Measurements from ENCODE around the gene PROCA1.
A peak's percentile ranks its signal among the peaks of the same experiment; 100 is the strongest.
"Not testable (repeated sequence)": the region's sequence is repeated elsewhere in the genome, so short reads cannot be mapped to it uniquely, and the experiment has no call there.

The PROCA1 gene

GRCh38 chr17:28725660-28726225, 14.1 kb upstream of the PROCA1 start:
- no peak for DNase-seq

DNA sequence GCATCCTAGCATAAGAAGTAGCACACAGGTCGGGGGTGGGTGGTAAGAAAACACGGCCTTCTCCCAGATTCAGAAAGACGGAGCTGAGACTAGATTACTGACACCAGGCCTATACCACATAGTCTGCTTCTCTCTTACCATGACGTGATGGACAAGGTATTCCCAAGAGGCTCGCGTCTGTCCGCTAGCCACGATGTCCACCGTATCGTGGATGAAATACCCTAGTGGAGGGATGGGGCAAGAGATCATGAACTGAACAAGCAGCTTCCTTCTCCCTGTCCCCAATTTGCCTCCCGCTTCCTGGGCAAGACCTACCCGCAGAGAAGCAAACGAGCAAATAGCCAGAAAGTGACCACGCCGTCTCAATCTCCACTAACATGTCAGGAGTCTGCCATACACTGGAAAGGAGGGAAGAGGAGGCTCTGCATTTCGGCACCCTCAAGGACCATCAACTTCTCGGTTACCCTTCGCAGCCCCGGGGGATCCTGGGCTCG, 13.5 kb upstream of the PROCA1 start:
- no peak for DNase-seq

DNA sequence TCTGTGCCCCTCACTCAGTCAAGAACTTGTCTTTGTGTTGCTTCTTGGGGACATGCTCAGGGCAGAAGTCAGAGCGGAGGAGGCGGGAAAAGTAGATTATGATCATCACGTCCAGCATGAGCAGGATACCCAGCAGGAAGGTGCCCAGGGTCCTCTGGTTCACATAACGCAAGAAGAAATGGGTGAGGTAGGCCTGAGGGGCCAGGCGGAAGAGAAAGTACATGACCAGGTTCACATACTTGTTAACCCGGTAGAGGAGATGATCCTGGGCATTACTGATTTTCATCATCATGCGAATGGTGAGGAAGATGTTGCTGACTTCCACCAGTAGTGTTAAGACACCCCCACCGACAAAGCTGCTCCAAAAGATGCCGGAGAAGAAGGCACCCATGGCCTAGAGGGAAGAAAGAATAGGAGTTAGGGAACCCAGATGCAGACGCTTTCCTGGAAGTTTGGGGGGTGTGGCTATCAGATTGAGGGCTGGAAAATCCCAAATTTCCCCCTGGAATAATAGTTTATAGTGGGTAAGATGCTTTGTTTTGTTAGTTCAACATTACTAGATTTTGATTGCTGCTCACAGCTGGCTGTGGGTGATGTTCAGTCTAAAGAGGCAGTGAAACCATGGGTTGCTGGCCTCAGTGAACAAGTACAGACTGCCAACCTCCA, 12.9 kb upstream of the PROCA1 start:
- no peak for DNase-seq

DNA sequence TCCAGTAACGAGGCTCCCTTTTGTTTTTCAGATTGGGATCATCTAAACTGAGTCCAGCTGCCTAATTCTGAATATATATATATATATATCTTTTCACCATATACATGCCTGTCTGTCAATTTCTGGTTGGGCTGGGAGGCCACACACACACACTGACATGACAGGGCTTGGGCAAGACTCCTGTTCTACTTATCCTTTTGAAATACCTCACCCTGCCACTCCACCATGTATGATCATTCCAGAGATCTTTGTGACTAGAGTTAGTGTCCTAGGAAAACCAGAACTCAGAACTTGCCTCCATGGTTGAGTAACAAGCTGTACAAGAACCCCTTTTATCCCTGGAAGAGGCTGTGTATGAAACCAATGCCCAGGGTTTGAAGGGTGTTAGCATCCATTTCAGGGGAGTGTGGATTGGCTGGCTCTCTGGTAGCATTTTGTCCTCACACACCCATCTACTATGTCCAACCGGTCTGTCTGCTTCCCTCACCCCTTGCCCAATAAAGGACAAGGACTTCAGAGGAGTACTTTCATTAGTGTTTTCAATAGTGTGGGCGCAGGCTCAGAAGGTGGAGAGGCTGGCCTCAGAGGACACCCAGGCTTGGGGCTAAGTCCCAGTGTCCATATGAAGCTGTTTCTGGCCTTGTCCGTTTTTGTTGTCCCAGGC, 12.3 kb upstream of the PROCA1 start:
- not testable (repeated sequence) for DNase-seq

- DNase-seq, result no peak
Measured at GRCh38 chr17:28723159-28723835, 11.6 kb upstream of the PROCA1 start.

- no peak for DNase-seq
Measured at GRCh38 chr17:28722417-28723158, 10.9 kb upstream of the PROCA1 start.

GRCh38 chr17:28720997-28721329, 9.3 kb upstream of the PROCA1 start:
- not testable (repeated sequence) for DNase-seq

DNA sequence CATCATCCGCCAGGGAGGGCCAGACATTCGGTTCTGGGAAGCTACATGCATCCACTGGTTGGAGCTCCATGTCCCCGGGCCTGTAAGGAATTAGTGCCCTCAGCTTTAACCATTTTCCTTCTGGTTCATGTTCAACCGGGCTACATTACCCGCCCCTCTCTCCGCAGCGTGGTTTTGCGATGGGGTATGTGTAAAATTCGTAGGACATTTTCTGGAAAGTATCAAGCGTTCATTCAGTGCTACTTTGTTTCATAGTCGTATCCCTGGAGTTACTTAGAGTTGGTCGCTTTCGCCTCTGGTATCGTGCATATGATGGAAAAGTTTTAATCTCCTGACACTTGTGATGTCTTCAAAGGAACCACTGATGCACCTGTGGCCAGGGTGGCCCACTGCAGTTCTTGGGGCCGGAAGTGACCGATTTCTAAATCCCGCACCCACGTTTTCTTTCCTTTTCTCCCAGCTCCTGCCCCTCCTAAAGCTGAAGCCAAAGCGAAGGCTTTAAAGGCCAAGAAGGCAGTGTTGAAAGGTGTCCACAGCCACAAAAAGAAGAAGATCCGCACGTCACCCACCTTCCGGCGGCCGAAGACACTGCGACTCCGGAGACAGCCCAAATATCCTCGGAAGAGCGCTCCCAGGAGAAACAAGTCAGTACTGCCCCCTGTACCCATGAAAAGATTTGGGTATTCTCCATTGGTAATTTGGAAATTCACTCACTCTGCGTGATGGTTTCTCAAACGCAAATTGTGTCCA, 8.7 kb upstream of the PROCA1 start:
- no peak for DNase-seq

GRCh38 chr17:28719021-28719433, 7.3 kb upstream of the PROCA1 start:
- DNase-seq, result no peak

DNA sequence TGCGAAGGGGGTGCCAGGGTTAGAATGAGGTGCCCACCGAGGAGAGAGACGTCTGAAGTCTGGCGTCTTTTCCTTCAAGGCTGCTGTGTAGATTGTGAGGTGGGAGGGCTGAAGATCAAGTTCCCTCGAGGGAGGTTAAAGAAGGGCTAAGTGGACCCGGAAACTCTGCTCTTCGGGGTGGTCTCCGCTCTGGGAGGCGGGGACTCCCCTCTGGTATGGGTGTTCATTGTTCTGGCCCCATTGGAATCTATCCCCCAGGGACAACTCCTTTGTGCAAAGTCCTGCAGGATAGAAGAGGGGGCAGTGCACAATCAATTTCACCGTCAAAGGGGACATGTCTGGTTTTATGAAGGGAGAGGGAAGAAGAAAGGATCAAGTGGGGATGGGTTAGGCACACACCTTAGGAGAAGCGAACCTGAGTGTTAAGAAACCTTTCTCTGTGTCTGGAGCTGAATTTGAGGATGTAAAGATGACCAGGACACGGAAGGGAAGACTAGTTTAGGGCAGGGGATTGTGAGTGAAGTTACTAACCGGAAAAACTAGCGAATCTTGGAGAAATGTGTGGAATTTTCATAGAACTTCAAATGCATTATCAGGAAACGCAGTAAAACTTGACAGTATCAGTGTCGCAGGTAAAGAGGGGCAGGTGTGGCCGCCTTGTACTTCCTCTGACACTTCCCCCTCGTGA, 6.8 kb upstream of the PROCA1 start:
- no peak for DNase-seq

DNA sequence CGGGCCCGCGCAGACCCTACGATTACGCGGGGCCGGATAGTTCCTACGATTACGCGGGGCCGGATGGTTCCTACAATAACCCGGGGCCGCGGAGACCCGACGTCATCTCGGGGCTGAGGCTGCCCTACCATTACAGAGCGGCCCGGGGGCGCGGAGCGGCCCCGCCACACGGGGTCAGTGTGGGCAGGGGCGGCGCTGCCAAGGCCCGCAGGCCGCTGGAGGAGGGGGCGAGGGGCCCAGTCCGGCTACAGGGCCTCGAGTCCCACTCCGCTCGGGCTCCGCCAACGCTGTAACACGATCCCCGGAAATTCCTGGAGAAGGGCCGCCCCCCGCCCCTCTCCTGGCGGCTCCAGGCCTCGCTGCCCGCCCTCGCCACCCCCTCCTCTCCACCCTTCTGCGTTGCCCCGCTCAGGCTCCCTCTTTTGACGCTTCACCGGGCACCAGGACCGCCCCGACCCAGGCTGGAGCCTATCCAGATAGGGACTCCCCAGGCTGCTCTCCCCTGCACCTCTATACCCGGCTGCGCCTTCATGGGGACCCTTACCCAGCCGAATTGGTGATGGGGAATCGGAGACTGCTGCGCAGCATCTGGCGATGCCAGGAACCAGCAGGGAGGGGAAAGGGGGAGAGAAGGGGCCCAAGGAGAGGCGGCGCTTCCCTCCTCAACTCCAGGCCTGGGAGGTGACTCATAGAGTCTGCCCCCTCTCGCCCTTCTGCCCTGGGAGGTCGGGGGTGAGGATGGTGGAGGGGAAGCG, 6.1 kb upstream of the PROCA1 start, which contains the start of gene RAB34:
RAB34 (minus strand) TSS at position 291 of the 755 bp plus-strand sequence. CDS start 602 bp downstream, outside the sequence.
- DNase-seq, result no peak

DNA sequence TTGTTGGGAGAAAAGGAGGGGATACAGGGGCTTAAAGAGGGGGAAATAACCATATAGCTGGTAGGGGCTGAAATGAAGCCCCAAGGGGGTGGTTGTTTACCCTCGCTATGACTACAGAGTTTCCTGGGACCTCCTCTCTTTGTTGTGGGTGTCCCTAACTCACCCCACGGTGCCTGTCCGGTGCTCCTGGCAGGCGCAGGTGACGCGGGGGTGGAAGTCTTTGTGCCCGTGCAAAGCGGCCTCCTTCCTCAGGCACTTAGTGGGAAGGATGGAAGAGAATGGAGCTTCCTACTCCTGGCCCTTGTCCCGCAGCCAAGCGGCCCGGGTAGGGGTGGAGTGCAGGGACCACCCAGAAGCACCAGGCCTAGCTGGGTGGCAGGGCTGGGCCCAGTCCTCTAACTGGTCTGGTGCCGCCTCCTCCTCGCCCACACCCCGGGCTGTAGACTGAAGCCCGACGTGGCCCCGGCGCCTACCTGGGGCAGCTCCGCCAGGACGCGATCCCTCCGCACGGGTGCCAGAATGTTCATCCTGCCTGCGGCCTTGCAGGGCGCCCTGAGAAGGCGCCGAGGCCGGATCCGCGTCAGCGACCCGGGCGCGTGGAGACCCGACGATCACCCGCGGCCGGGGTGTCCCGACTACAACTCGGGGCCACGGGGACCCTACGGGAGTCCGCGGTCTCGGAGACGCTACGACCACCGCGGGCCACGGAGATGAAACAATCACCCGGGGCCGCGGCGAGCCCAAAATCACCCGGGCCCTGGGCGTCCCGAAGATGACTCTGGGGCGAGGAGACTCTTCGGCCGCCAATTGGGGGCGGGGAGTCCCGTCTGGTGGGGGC, 5.3 kb upstream of the PROCA1 start:
- DNase-seq, result no peak

DNA sequence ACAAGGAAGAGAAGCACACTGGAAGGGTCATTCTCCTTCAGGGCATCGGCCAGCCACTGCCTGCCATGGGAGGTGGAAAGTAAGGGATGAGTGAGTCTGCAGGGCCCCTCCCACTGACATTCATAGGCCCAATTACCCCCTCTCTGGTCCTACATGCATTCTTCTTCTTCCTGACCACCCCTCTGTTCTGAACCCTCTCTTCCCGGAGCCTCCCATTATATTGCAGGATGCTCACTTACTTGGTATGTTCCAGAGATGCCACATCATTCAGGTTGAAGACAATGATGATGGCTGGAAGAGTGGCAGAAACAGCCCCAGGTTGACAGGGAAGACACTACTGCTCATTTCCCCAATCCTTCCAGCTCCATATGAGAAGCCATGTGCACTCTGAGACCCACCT, 3.5 kb upstream of the PROCA1 start:
- DNase-seq, result no peak

GRCh38 chr17:28714281-28714680, 2.6 kb upstream of the PROCA1 start:
- no peak for DNase-seq

DNA sequence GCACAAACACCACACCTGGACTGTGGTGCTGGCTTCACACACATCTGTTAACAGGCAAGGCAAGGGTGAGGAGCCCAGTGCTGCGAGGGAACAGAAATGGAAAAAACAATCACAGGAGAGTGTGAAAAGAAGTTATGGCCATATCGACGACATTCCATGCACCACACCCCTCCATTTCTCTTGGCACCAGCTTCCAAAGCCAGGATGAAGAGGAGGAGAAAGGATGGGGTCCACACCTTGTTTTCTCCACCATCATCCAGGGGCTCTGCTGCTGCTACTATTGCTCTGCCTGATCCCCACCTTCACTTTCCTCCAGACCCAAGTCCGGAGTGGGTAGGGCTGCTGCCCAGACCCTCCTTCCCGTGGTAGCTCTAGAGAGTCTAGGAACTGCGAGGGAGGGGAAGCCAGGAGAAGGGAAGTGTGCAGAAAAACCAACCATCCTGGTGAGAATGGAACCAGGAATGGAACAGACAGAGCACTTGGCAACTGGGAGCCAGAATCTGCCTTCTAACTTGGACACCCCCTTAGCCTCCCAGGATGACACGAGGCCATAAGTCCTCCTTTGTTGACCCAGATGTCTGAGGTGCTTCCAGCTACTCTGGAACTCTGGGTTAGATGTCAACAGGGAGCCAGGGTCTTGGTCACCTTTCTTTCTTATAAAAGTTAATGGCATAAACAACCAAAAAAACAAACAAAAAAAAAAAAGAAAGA, 1.2 kb upstream of the PROCA1 start:
- DNase-seq, result no peak

DNA sequence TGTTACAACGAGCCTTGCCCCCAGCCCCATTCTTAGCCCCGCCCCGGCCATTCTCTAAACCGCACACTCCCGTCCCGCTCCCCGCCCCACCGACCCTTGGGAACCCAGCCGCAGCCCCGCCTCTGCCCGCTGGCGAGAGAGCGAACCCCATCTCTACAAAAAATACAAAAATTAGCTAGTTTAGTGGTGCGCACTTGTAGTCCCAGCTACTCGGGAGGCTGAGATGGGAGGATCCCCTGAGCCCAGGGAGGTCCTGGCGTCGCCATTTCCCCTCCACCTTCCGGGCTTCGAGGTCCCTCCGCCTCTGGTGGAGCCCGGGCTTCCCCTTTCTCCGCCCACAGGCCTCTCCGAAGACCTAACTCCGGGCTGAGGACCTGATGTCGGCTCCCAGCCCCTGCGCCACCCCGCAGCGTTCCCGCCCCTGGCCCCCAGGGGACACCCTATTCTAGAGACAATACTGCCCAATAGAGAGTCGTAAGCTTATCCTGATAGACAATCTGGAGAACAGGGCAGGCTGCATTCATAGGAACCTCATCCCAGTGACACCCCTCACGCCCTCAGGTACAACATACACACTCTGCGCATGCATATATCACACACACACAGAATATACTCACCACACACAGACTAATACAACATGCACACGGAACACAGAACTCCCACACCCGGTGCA, 480 bp upstream of the PROCA1 start:
- peak; percentile 46 for DNase-seq

DNA sequence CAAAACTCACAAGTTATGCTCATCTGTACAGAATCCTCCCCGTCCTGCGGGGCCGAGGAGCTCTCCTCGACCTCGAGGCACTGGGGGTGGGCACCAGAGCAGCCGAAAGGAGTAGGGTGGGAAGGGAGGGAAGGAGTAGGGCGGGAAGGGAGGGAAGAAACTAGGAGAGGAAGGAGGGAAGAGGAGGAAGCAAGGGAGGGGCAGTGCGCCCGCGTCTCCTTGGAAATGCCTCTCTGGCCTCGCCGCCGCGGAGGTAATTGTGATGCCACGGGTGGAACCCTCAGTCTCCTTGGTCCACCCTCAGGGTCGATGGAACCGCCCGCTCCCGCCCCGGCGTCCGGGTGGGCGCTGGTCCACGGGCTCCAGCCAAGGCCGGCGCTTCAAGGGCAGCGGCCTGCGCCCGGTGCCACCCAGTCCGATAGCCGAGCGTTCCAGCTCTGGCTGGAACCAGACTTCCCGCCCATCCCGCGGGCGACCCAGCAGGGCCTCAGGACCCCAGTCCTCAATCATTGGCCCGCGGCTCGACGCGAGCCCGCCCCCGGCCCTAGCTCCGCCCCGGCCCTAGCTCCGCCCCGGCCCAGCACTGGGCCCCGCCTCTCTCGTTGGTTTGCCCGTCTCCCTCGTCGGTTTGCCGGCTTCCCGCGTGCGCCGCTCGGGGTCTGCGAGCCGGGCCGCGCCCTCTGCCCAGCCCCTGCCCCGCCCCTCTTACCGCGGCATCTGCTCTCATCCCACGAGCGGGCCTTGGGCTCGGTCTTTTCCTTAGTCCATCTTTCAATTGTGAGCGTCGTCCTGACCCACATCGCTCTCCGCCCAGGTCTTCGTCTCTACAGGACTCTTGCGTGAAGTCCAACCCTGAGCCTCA, 596 bp downstream of the PROCA1 start:
- DNase-seq, result peak; percentile 83
